ENCODE data around the gene NAA35. TPM values are rescaled to one million over a fixed set of nuclear protein-coding genes. Genes with fewer than 3 reads are reported as not detected.
"Not testable (repeated sequence)": the region's sequence is repeated elsewhere in the genome, so short reads cannot be mapped to it uniquely, and the experiment has no call there.

Gene NAA35
- total and polyA plus RNA-seq, 3 donors from 2014 or later = 32.8 to 41.4 (median 35.7) TPM

GRCh38 chr9:86047361-86047760 lies 106.4 kb downstream of the NAA35 start:
- WGBS, 2 donors = 84 to 95% methylated on average over 13 of the region's 13 CpGs

GRCh38 chr9:86048018-86048742 lies 107.2 kb downstream of the NAA35 start:
- DNase-seq; H3K9me3 ChIP-seq; H3K27me3 ChIP-seq; intact Hi-C loops (cut with DNase I; ENCODE audit: low total_unique reads); H3K4me1 ChIP-seq; H3K4me3 ChIP-seq; H3K36me3 ChIP-seq (ENCODE audit: low read depth, missing control alignments); H3K27ac ChIP-seq: not testable (repeated sequence)
- 92 to 96% methylated on average over 7 of the region's 7 CpGs for WGBS, 2 donors

More at GRCh38 chr9:86047361-86047760, 106.4 kb downstream of the NAA35 start:
- DNase-seq = no peak
- TF ChIP-seq CTCF (IDR thresholded peaks at IDR 0.05) (no peak), POLR2A (IDR thresholded peaks at IDR 0.05) (no peak)
- H3K9me3 ChIP-seq = no peaks in the 10 kb centered on the region
- no peak overlapping the region for H3K4me3 ChIP-seq
- no peaks in the 10 kb centered on the region for H3K4me1 ChIP-seq
- H3K36me3 ChIP-seq (ENCODE audit: low read depth, missing control alignments) = no peaks in the 10 kb centered on the region
- H3K27me3 ChIP-seq = no peaks in the 10 kb centered on the region
- intact Hi-C loops (cut with DNase I; ENCODE audit: low total_unique reads) = no loop called here
- no peak overlapping the region for H3K27ac ChIP-seq

GRCh38 chr9:86052556-86053468 lies 111.9 kb downstream of the NAA35 start:
- DNase-seq = no peak
- intact Hi-C loops (cut with DNase I; ENCODE audit: low total_unique reads) = no loop called here
- TF ChIP-seq CTCF (IDR thresholded peaks at IDR 0.05) = no peak
- no peak for TF ChIP-seq POLR2A (IDR thresholded peaks at IDR 0.05)
- Histone ChIP-seq H3K4me3 (no peak overlapping the region), H3K27ac (no peak overlapping the region), H3K4me1 (no peaks in the 10 kb centered on the region), H3K27me3 (no peaks in the 10 kb centered on the region), H3K9me3 (no peaks in the 10 kb centered on the region), H3K36me3 (ENCODE audit: low read depth, missing control alignments) (no peaks in the 10 kb centered on the region)
- WGBS, 2 donors = 82 to 89% methylated on average over 16 to 21 of the region's 21 CpGs

- Histone ChIP-seq H3K9me3 (no peaks in the 10 kb centered on the region), H3K27me3 (no peaks in the 10 kb centered on the region), H3K4me1 (no peaks in the 10 kb centered on the region), H3K4me3 (no peak overlapping the region), H3K36me3 (ENCODE audit: low read depth, missing control alignments) (no peaks in the 10 kb centered on the region), H3K27ac (no peak overlapping the region)
- intact Hi-C loops (cut with DNase I; ENCODE audit: low total_unique reads) = no loop called here
- TF ChIP-seq CTCF (IDR thresholded peaks at IDR 0.05) = no peak
- WGBS, 2 donors = 74 to 81% methylated on average over 3 of the region's 3 CpGs
- DNase-seq = no peak
These were observed 113.7 kb downstream of the NAA35 start for GRCh38 chr9:86054695-86055094.

- Histone ChIP-seq H3K27me3 (no peaks in the 10 kb centered on the region), H3K27ac (no peak overlapping the region), H3K4me1 (no peaks in the 10 kb centered on the region), H3K36me3 (ENCODE audit: low read depth, missing control alignments) (no peaks in the 10 kb centered on the region), H3K4me3 (no peak overlapping the region), H3K9me3 (no peaks in the 10 kb centered on the region)
- no peak for DNase-seq
- 74 to 93% methylated on average over 6 to 13 of the region's 13 CpGs for WGBS, 2 donors
- intact Hi-C loops (cut with DNase I; ENCODE audit: low total_unique reads) = no loop called here
- TF ChIP-seq POLR2A (IDR thresholded peaks at IDR 0.05) (no peak), CTCF (IDR thresholded peaks at IDR 0.05) (no peak)
These were observed 116.5 kb downstream of the NAA35 start for GRCh38 chr9:86057491-86057890.

All from testis (tissue), 3 donors.